Thoracic aorta (tissue), 2 donors: ENCODE data around the gene UPF1. TPM values are rescaled to one million over a fixed set of nuclear protein-coding genes. Genes with fewer than 3 reads are reported as not detected.

Experiments
- ATAC-seq: fragments of 150-250 bp; one replicate; pipeline ENCODE4 v1.8.0; 2017; ENCODE audit warnings: low read depth; ENCODE audit not compliant: insufficient number of reproducible peaks, low FRiP score
- DNase-seq: peaks from one replicate; pipeline ENCODE4 v3.0.0-alpha.2; 2020; ENCODE audit warnings: low spot score
- H3K27ac ChIP-seq, 2 donors: fragments of 200-600 bp; sonication (generic); 1 replicate in 1 of 2; 2 replicates in 1 of 2; pipeline ENCODE4 v1.5.1; 2016; ENCODE audit warnings: mild to moderate bottlenecking in 2 of 2, moderate library complexity in 2 of 2
- H3K27me3 ChIP-seq: fragments of 200-600 bp; sonication (generic); replicated peaks from 2 replicates; pipeline ENCODE4 v1.6.0; 2016; ENCODE audit warnings: mild to moderate bottlenecking; ENCODE audit not compliant: insufficient read depth
- H3K36me3 ChIP-seq: fragments of 200-600 bp; sonication (generic); one replicate; pipeline ENCODE4 v1.5.1; 2016
- H3K4me1 ChIP-seq, 2 donors: fragments of 200-600 bp; sonication (generic); 1 replicate in 1 of 2; 2 replicates in 1 of 2; pipeline versions ENCODE4 v1.5.1 to v1.6.0; 2016; ENCODE audit warnings: low read depth in 2 of 2, mild to moderate bottlenecking in 1 of 2; ENCODE audit not compliant: control insufficient read depth in 1 of 2
- H3K4me3 ChIP-seq: fragments of 200-600 bp; sonication (generic); 2 replicates; pipeline ENCODE4 v1.5.1; 2016; ENCODE audit warnings: mild to moderate bottlenecking
- H3K9me3 ChIP-seq: fragments of 200-600 bp; sonication (generic); 2 replicates; pipeline ENCODE4 v1.5.1; 2016
- total RNA-seq, 2 donors: library from RNA; depleted of rRNA; stranded (reverse); fragments of >200 nt; gene quantifications; one replicate each; pipeline versions ENCODE4 v1.1.0 to v1.2.3, GENCODE V29; 2016
- TF ChIP-seq, protein P1 (sequence below): fragments of 200-600 bp; sonication (generic); IDR thresholded peaks from one replicate; pipeline ENCODE4 v1.5.1; 2019; ENCODE audit warnings: antibody characterized with exemption

Gene UPF1
- total RNA-seq, 2 donors from 2014 or later = 56.5 to 95.2 TPM

- H3K9me3 ChIP-seq = no peaks in the 10 kb centered on the region
- H3K27ac ChIP-seq = no peak overlapping the region
- peaks cover 95% of the 10 kb centered on the region for H3K36me3 ChIP-seq
- H3K27me3 ChIP-seq = no peaks in the 10 kb centered on the region
- ATAC-seq (no peak), DNase-seq (no peak)
- no peaks in the 10 kb centered on the region for H3K4me1 ChIP-seq
- TF ChIP-seq, protein P1, sequence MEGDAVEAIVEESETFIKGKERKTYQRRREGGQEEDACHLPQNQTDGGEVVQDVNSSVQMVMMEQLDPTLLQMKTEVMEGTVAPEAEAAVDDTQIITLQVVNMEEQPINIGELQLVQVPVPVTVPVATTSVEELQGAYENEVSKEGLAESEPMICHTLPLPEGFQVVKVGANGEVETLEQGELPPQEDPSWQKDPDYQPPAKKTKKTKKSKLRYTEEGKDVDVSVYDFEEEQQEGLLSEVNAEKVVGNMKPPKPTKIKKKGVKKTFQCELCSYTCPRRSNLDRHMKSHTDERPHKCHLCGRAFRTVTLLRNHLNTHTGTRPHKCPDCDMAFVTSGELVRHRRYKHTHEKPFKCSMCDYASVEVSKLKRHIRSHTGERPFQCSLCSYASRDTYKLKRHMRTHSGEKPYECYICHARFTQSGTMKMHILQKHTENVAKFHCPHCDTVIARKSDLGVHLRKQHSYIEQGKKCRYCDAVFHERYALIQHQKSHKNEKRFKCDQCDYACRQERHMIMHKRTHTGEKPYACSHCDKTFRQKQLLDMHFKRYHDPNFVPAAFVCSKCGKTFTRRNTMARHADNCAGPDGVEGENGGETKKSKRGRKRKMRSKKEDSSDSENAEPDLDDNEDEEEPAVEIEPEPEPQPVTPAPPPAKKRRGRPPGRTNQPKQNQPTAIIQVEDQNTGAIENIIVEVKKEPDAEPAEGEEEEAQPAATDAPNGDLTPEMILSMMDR = no peak
- H3K4me3 ChIP-seq = no peak overlapping the region
These were observed 25.5 kb downstream of the UPF1 start for GRCh38 chr19:18857223-18857622.

GRCh38 chr19:18858906-18859646 lies 27.3 kb downstream of the UPF1 start:
- TF ChIP-seq, protein P1 = no peak
- peaks cover 96% of the 10 kb centered on the region for H3K36me3 ChIP-seq
- H3K27ac ChIP-seq = no peak overlapping the region
- no peaks in the 10 kb centered on the region for H3K4me1 ChIP-seq
- no peaks in the 10 kb centered on the region for H3K9me3 ChIP-seq
- no peak for ATAC-seq
- H3K27me3 ChIP-seq = no peaks in the 10 kb centered on the region
- H3K4me3 ChIP-seq = no peak overlapping the region
- DNase-seq = no peak

GRCh38 chr19:18859676-18860301 lies 28.0 kb downstream of the UPF1 start:
- Histone ChIP-seq H3K27ac (no peak overlapping the region), H3K4me3 (no peak overlapping the region), H3K27me3 (no peaks in the 10 kb centered on the region), H3K4me1 (no peaks in the 10 kb centered on the region), H3K36me3 (peaks cover 96% of the 10 kb centered on the region), H3K9me3 (no peaks in the 10 kb centered on the region)
- DNase-seq (no peak), ATAC-seq (no peak)
- TF ChIP-seq, protein P1 = no peak

- no peak overlapping the region for H3K27ac ChIP-seq
- H3K36me3 ChIP-seq = peaks cover 96% of the 10 kb centered on the region
- TF ChIP-seq, protein P1 = no peak
These were observed 28.5 kb downstream of the UPF1 start for GRCh38 chr19:18860302-18860700.

DNA sequence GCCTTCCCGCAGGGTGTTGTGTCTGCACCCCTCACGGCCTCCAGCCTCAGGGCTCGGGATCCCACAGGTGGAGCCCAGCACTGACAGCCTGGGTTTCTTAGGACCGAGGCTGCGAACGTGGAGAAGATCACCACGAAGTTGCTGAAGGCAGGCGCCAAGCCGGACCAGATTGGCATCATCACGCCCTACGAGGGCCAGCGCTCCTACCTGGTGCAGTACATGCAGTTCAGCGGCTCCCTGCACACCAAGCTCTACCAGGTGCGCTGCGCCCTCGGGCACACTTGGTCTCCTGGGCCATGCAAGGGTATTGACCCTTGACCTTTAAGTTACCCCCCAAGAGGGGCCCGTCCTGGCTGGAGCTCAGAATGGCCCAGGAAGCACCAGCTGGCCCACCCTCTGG lies 29.0 kb downstream of the UPF1 start:
- ATAC-seq (no peak), DNase-seq (no peak)
- no peak overlapping the region for H3K27ac ChIP-seq
- peaks cover 96% of the 10 kb centered on the region for H3K36me3 ChIP-seq
- H3K9me3 ChIP-seq = no peaks in the 10 kb centered on the region
- H3K4me1 ChIP-seq = no peaks in the 10 kb centered on the region
- H3K27me3 ChIP-seq = no peaks in the 10 kb centered on the region
- TF ChIP-seq, protein P1 = no peak
- H3K4me3 ChIP-seq = no peak overlapping the region

More at GRCh38 chr19:18860302-18860700, 28.5 kb downstream of the UPF1 start:
- no peaks in the 10 kb centered on the region for H3K4me1 ChIP-seq
- ATAC-seq (no peak), DNase-seq (no peak)
- no peaks in the 10 kb centered on the region for H3K27me3 ChIP-seq
- H3K9me3 ChIP-seq = no peaks in the 10 kb centered on the region
- H3K4me3 ChIP-seq = no peak overlapping the region
